AG09319 (cell line): ENCODE results near the gene CPZ.

Experiments
- DNase-seq: peaks from one replicate; pipeline ENCODE4 v3.0.0-alpha.2; 2010; ENCODE audit warnings: low read depth; ENCODE audit errors: extremely low read depth
- TF ChIP-seq, protein P1 (sequence below): IDR thresholded peaks from 2 replicates; pipeline ENCODE4 v1.5.1; 2011; ENCODE audit warnings: low read depth, mild to moderate bottlenecking, inconsistent platforms, low read length, moderate library complexity

CPZ gene

DNA sequence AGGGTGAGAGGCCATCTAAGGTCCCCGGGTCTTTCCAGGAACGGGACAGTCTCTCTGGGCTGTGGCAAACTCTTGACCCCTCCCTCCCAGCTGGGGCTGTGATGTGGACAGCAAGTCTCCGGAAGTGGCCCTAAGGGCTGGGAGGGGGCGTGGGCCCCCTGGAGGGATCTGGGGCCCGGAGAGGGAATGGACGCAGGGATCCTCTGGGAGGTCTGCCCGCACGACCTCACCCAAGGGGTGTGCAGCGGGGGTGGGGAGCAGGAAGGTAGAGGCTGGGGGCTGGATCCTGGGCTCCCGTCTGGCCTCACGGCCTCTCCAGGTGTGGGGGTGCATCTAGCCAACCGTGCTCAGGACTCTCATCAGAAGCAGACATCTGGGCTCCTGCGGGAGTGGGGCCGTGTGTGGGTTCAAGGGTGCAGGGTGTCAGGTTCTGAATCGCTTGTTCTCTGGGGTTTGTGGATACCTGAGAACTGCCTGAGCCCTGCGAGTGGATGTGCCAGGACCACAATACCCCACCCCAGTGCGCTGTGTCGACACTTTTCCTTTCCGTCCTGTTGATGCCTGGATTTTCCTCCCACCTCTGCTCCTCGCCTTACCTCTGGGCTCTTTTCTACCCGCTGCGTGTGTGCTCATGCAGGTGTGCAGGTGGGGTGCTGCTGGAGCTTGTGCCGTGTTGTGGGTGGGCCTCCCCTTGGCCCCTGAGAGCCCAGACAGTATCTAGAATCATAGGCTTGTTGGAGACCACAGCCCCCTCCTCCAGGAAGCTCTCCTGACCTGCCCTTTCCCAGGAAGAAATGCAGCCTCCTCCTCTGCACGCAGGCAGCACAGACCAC, 915 bp downstream of the CPZ start:
- TF ChIP-seq, protein P1, sequence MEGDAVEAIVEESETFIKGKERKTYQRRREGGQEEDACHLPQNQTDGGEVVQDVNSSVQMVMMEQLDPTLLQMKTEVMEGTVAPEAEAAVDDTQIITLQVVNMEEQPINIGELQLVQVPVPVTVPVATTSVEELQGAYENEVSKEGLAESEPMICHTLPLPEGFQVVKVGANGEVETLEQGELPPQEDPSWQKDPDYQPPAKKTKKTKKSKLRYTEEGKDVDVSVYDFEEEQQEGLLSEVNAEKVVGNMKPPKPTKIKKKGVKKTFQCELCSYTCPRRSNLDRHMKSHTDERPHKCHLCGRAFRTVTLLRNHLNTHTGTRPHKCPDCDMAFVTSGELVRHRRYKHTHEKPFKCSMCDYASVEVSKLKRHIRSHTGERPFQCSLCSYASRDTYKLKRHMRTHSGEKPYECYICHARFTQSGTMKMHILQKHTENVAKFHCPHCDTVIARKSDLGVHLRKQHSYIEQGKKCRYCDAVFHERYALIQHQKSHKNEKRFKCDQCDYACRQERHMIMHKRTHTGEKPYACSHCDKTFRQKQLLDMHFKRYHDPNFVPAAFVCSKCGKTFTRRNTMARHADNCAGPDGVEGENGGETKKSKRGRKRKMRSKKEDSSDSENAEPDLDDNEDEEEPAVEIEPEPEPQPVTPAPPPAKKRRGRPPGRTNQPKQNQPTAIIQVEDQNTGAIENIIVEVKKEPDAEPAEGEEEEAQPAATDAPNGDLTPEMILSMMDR: no peak
- no peak for DNase-seq

DNA sequence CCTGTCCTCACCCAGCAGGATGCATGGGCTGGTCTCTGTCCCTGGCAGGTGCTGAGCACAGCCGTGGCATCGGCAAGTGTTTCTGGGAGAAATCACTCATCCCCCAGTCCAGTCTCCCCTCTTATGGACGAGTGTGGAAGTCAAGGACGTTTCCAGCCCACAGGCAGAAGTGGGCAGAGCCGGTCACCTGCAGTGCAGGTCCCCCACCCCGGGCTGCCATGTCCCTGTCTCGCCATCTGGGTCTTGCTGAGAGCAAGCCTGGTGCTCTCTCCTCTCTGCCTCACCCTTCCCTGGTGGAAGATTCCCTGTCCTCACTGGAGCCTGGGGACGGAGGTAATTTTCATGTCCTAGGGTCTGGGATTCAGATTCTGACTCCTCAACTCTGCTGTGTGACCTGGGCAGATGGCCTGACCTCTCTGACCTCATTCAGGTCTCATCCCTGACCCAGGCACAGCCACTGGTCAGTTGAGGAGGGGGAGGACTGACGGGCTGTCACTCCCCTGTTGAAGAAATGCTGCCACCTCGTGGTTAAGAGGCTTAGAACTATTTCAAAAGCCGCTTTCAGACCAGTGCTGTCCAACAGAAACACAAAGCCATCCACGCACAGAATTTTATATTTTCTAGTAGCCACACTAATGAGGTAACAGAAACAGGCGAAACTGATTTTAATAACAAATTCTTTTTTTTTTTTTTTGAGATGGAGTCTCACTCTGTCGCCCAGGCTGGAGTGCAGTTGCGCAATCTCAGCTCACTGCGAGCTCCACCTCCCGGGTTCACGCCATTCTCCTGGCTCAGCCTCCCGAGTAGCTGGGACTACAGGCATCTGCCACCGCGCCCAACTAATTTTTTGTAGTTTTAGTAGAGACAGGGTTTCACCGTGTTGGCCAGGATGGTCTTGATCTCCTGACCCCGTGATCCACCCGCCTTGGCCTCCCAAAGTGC, 1.8 kb downstream of the CPZ start:
- TF ChIP-seq, protein P1: peak; percentile 77
- peak; percentile 47 for DNase-seq

- TF ChIP-seq, protein P1: no peak
- DNase-seq: no peak
Observed at GRCh38 chr4:8595237-8596087, 2.9 kb downstream of the CPZ start.

DNA sequence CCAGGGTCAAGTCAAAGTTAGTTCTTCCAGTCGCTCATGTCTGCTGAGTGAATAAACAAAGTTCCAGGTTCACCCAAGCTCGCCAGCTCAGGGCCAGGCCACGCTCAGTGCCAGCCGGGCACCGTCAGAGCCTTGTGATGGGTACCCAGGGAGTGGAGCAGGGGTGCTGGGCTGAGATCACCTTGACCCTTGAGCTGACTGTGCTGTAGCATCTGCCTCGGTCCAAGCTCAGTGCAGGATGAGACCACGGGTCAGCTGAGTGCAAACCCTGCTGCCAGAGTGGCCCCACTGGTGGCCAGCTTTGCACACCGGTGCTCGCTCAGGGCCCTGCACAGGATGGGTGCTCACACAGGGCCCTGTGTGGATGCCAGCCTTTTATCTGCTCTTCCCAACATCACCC, 4.3 kb downstream of the CPZ start:
- TF ChIP-seq, protein P1: no peak
- DNase-seq: no peak

- no peak for DNase-seq
- TF ChIP-seq, protein P1: no peak
Observed at GRCh38 chr4:8597319-8597718, 4.8 kb downstream of the CPZ start.

DNA sequence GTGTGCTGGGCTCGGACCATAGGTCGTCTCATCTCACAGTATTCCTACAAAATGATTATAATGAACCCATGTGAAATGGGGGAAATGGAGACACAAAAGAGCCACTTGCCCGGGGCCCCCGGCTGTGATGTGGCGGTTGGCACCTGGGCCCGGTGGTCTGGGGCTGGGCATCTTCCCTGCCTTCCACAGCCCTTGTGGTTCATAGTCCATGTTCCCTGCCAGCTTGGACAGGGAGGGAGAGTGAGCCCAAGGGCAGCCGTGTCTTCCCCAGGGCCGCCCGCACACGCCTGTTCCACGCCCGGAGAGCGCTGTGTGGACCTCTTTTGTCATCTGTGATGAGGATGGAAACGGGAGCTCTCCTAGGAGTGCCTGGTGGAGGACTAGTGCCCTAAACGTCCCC, 5.2 kb downstream of the CPZ start:
- DNase-seq: no peak
- TF ChIP-seq, protein P1: no peak
